Urinary bladder (tissue), 4 donors: Measurements from ENCODE around the gene TNS3. TPM values are rescaled to one million over a fixed set of nuclear protein-coding genes. Genes with fewer than 3 reads are reported as not detected.
"Not testable (repeated sequence)": the region's sequence is repeated elsewhere in the genome, so short reads cannot be mapped to it uniquely, and the experiment has no call there.

Source experiments
- DNase-seq: peaks from one replicate; pipeline ENCODE4 v3.0.0-alpha.2; 2015; ENCODE audit errors: extremely low spot score
- H3K27ac ChIP-seq: one replicate; pipeline ENCODE4 v1.5.1; 2013; ENCODE audit warnings: low read depth, mild to moderate bottlenecking, moderate library complexity
- H3K36me3 ChIP-seq: one replicate; pipeline ENCODE4 v1.6.1; 2013; ENCODE audit warnings: mild to moderate bottlenecking, moderate library complexity; ENCODE audit not compliant: insufficient read depth
- H3K4me1 ChIP-seq: one replicate; pipeline ENCODE4 v1.6.1; 2013; ENCODE audit warnings: mild to moderate bottlenecking, moderate library complexity; ENCODE audit not compliant: insufficient read depth
- H3K4me3 ChIP-seq: one replicate; pipeline ENCODE4 v1.5.1; 2013; ENCODE audit warnings: low read depth, low read length
- WGBS: extraction: QIAGEN DNeasy Blood & Tissue Kit; methylation state at CpG from one replicate; pipeline ENCODE4 v1.1.7; 2013; 5-methylcytosine and 5-hydroxymethylcytosine counted together
- polyA plus RNA-seq: library from polyadenylated mRNA; stranded (reverse); fragments of 200-250 nt; gene quantifications from one replicate; pipeline ENCODE4 v1.2.3, GENCODE V29; 2013
- total RNA-seq: library from RNA; depleted of rRNA; stranded (reverse); fragments of >200 nt; gene quantifications from one replicate; pipeline ENCODE4 v1.2.3, GENCODE V29; 2014
- donor health status: healthy with polysubstance abuse.
- donor health status: healthy.

The TNS3 gene
- total and polyA plus RNA-seq, 2 donors = 15.5 to 71.3 TPM

DNA sequence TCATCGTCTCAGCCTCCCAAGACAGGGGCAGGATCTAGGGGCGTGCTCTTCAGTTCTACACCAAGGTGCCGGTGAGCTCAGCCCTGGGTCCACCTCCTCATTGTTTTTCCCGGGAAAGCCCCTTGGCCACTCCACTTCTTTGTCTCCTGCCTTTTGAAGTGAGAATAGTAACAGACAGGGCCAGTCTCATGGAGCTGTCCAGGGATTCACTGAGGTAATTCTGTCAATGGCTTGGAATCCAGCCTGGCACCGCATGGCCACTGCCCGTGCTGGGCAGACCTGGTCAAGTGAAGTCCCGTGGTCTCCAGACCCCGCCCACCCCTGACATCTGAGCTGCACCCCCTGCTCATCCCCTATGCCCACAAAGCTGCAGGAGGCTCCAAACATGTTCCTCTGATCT, 138.9 kb downstream of the TNS3 start:
- WGBS = 80% methylated on average over 8 of the region's 8 CpGs
- H3K4me1 ChIP-seq = no peaks in the 10 kb centered on the region
- H3K27ac ChIP-seq = no peak overlapping the region
- no peak for DNase-seq
- no peak overlapping the region for H3K4me3 ChIP-seq
- no peaks in the 10 kb centered on the region for H3K36me3 ChIP-seq

DNA sequence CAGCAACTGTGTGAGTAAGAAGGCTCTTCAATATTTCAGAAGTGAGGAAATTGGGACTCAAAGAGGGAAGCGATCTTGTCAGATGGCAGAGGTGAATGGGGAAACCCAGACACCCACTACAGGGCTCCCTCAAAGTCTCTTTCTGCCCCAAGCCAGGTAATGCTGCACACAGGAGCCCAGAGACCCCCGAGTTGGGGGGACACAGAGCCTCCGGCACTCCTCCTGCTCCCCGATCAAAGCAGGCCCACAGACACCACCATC, 139.4 kb downstream of the TNS3 start:
- H3K27ac ChIP-seq = no peak overlapping the region
- no peak for DNase-seq
- WGBS = 93% methylated on average over 4 of the region's 4 CpGs

DNA sequence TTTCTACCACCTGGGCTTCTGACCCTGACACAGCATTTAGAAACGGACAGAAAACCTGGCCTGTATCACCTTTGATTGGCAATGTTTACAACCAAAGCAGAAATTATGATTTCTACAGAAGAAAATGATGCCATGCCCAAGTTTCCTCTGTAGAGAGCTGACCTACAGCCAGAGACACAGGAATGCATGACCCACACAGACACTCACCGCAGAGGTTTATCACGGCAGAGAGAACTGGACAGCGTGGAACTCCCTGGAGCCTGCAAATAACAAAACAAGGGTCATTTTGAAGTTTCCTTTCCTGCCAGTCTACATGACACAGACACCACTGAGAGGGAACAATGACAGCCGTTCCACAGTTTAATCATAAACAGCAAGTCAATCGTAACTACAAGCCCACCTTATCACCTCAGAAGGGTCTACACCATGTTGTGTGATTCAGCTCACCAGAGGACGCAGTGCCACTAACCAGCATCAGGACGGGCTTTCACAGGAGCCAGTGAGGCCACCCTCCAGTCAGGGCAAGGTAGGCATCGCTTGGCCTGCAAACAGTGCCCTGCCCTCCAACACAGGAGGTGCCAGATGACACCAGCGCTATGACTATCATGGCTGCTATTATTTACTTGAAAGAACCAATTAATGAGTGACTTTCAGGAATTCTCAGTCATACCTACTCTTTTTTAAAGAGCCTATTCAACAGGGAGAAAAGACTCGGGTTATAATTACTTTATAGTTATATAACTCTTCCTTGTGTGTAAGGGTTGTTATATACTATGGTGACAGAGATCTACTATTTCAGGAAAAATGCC, 139.9 kb downstream of the TNS3 start:
- no peak overlapping the region for H3K27ac ChIP-seq

More for the DNA sequence above, 139.4 kb downstream of the TNS3 start:
- Histone ChIP-seq H3K4me3 (no peak overlapping the region), H3K36me3 (no peaks in the 10 kb centered on the region), H3K4me1 (no peaks in the 10 kb centered on the region)

DNA sequence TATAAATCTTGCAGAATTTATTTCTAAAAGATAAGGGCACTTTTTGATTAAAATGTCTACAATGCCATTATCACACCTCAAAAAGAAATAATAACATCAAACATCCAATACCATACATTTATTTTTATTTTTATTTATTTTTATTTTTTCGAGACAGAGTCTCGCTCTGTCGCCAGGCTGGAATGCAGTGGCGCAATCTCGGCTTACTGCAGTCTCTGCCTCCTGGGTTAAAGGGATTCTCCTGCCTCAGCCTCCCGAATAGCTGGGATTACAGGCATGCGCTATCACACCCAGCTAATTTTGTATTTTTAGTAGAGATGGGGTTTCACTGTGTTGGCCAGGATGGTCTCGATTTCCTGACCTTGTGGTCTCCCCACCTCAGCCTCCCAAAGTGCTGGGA, 140.9 kb downstream of the TNS3 start:
- H3K4me1 ChIP-seq, H3K4me3 ChIP-seq, DNase-seq, H3K36me3 ChIP-seq, H3K27ac ChIP-seq: not testable (repeated sequence)
- WGBS = 91% methylated on average over 8 of the region's 8 CpGs

More for the DNA sequence above, 139.9 kb downstream of the TNS3 start:
- no peaks in the 10 kb centered on the region for H3K4me1 ChIP-seq
- DNase-seq = no peak
- no peak overlapping the region for H3K4me3 ChIP-seq
- WGBS = 84% methylated on average over 11 of the region's 11 CpGs
- no peaks in the 10 kb centered on the region for H3K36me3 ChIP-seq

DNA sequence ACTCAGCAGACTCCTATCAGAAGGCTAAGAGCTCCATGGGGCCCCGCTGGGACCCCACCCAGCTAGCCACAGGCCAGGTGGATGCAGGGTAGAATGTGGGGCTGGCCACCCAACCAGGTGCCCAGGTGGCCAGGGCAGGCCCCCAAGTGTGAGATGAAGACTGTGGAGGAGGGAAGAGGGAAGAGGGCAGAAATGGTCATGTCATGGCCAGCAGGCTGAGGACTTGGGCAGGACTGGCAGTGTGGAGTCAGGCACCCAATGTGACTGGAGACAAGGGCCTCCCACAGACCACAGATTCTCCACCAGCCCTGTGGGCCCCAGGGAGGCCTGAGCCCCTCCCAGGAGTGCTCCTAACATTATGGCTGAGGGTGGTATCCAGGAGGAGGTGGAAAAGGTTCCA, 141.6 kb downstream of the TNS3 start:
- H3K27ac ChIP-seq = no peak overlapping the region
- 90% methylated on average over 1 of the region's 1 CpG for WGBS
- H3K4me1 ChIP-seq = no peaks in the 10 kb centered on the region
- DNase-seq = no peak
- H3K36me3 ChIP-seq = no peaks in the 10 kb centered on the region
- H3K4me3 ChIP-seq = no peak overlapping the region

DNA sequence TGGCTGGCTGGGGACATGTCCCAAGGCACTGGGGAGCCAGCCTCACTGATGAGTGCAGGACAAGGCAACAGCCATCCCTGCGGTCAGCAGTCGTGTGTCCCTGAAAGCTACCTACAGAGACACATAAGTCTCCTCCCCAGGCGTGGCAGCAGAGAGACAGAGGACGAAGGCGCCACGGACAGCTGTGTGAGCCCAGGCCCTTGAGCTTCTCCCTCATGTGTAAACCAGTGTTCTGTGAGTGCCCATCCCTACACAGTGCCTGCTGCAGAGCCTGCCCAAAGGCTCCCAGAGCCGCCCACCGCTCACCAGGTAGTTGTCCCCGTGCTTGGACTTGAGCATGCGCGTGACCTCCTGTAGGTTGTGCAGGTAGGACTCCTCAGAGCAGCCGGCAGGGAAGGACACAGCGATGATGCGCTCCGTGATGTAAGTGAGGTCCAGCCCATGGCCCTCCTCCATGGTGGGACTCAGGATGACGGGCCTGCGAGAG, 142.7 kb downstream of the TNS3 start:
- no peak overlapping the region for H3K27ac ChIP-seq
- WGBS = 96% methylated on average over 17 of the region's 17 CpGs
- DNase-seq = no peak
- no peaks in the 10 kb centered on the region for H3K36me3 ChIP-seq
- H3K4me3 ChIP-seq = no peak overlapping the region
- H3K4me1 ChIP-seq = no peaks in the 10 kb centered on the region

DNA sequence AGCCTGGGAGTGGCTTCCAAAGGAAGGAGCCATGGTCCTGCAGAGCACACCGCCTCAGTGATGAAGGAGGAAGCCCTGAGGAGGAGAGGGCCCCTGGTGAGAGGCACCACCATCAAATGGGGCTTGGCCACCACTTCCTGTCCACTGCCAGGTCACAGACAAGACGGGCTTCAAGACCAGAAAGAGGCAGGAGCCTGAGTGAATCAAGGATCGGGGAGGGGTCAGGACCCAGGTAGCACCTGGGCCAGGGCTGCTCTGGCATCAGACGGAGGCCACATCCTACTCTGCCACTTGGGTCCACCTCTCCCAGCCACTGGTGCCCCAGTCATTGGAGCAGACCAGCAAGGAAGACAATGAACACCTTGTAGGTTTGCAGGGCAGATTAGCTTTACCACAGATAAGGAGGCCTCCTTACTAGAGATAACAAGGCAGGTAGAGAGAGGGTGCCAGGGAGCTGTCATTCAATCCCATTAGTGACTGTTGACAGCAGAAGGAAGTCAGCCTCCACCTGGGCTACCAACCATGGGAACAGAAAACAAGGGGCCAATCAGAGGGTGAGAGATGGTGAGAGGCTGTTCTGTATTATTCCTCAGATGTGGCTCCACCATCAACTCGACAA, 143.4 kb downstream of the TNS3 start:
- Histone ChIP-seq H3K4me1 (no peaks in the 10 kb centered on the region), H3K27ac (no peak overlapping the region), H3K36me3 (no peaks in the 10 kb centered on the region), H3K4me3 (no peak overlapping the region)
- no peak for DNase-seq
- 93% methylated on average over 5 of the region's 5 CpGs for WGBS

DNA sequence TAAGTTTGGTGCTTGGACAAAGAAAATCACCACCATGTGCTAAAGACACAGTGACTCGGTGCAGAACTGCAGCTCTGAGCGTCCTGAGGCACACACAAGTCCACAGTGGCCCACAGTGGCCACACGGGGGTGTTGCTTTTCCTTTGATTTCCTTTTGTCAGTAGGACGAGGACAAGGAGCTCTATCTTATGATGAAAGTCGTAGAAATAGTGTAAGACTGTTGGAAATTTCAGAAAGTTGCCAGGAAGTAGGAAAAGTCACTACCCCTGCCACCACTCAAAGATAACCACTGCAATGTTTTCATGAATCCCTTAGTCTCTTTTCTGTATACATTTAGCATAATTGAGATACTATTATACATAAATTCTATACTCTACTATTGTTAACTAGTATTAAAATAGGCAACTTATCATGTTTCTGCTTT, 146.0 kb downstream of the TNS3 start:
- Histone ChIP-seq H3K4me1 (no peaks in the 10 kb centered on the region), H3K4me3 (no peak overlapping the region), H3K27ac (no peak overlapping the region), H3K36me3 (no peaks in the 10 kb centered on the region)
- DNase-seq = no peak
- WGBS = 15% methylated on average over 5 of the region's 5 CpGs

DNA sequence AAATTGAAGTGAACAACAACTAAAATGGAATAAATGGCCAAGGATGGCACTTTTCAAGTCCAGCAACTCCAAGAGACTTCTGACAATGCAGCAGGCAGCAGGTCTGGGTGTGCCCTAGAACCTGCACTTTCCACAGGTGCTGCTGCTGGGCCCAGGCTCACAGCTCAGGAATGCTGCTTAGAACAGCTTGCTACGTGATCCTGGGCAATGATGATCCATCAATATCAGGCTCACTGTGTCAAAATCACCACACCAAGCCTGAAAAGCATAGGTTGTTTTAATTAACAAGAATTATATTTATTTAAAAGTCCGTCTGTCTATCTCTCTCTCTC, 148.4 kb downstream of the TNS3 start:
- DNase-seq = no peak
- 86% methylated on average over 2 of the region's 2 CpGs for WGBS
- Histone ChIP-seq H3K36me3 (no peaks in the 10 kb centered on the region), H3K4me1 (no peaks in the 10 kb centered on the region), H3K27ac (no peak overlapping the region), H3K4me3 (no peak overlapping the region)

DNA sequence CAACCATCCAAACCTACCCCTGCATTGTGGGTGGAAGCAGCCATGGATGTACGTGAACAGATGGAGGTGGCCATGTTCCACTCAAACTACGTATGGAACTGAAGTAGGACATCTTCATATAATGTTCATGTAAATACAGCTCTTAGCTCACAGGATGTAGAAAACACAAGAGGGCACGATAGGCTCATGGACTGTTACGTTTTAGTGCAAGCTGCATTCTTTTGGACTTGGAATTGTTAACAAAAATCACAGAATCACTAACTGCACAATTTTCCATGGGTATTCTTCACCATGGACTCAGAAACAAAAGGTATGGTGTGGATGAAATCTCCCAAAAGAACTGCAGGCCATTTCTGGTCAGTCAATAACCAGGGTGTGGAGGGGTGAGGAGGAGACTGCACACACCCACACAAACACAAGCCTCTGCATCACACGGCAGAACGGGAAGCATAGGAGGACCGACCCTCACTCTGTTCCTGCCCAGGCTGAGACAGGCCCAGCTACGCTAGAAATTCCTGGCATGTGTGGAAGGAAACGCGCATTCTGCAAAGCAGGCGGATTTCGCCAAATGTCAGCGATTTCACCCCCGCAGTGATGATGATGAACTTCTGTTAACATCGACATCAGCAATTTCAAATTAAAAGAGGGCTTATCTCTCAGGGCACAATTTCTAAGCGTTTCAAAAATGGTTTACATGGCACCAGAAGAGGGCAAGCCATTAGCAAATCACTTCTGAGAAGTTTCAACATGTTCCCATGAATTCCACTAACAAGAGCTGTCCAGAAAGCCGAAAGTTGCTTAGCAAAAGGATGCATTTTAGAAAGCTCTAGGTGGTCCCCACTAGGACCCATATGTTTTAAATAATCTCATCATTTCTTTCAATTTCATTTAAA, 149.0 kb downstream of the TNS3 start:
- no peak for DNase-seq
- H3K36me3 ChIP-seq = no peaks in the 10 kb centered on the region
- 76% methylated on average over 17 of the region's 17 CpGs for WGBS
- H3K4me1 ChIP-seq = no peaks in the 10 kb centered on the region
- H3K27ac ChIP-seq = no peak overlapping the region
- no peak overlapping the region for H3K4me3 ChIP-seq

DNA sequence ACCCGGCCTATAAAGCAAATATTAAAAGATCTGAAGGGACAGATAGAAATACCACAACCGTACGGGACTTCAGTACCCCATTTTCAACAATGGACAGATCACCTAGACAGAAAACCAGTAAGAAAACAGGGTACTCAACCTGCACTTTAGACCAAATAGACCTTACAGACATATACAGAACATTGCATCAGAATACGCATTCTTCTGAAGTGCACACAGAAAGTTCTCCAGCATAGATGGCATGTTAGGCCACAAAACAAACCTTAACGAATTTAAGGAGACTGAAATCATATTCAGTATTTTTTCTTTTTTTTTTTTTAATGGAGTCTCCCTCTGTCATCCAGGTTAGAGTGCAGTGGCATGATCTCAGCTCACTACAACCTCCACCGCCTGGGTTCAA, 151.5 kb downstream of the TNS3 start:
- H3K4me1 ChIP-seq = no peaks in the 10 kb centered on the region
- no peaks in the 10 kb centered on the region for H3K36me3 ChIP-seq
- DNase-seq = no peak
- WGBS = 95% methylated on average over 6 of the region's 6 CpGs
- H3K27ac ChIP-seq = no peak overlapping the region
- H3K4me3 ChIP-seq = no peak overlapping the region

DNA sequence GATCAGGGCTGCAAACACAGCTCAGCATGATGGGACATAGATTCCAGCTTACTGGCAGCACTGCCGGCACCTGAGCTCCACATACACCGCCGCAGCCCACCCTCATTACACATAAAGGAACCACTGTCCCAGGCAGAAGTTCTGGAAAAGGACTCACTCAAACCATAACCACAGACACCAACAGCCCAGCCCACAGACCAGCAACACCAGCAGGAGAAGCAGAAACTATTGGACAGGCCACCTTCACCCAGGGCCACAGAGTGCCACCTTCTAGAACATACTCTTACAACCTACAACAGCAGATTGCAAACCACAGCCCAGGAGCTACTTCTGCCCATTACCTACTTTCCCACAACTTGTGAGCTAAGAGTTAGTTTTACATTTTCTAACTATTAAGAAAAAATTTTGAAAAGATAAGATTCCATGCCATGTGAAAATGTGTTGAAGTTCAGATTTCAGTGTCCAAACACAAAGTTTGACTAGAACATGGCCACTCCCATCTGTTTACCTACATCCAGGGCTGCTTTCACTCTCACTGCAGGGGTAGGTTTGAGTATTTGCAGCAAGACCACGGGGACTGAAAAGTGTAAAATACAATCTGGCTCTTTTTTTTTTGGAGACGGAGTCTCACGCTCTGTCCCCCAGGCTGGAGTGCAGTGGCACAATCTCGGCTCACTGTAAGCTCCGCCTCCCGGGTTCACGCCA, 153.0 kb downstream of the TNS3 start:
- Histone ChIP-seq H3K4me3 (no peak overlapping the region), H3K36me3 (no peaks in the 10 kb centered on the region), H3K4me1 (no peaks in the 10 kb centered on the region), H3K27ac (no peak overlapping the region)
- WGBS = 94% methylated on average over 10 of the region's 10 CpGs
- no peak for DNase-seq

DNA sequence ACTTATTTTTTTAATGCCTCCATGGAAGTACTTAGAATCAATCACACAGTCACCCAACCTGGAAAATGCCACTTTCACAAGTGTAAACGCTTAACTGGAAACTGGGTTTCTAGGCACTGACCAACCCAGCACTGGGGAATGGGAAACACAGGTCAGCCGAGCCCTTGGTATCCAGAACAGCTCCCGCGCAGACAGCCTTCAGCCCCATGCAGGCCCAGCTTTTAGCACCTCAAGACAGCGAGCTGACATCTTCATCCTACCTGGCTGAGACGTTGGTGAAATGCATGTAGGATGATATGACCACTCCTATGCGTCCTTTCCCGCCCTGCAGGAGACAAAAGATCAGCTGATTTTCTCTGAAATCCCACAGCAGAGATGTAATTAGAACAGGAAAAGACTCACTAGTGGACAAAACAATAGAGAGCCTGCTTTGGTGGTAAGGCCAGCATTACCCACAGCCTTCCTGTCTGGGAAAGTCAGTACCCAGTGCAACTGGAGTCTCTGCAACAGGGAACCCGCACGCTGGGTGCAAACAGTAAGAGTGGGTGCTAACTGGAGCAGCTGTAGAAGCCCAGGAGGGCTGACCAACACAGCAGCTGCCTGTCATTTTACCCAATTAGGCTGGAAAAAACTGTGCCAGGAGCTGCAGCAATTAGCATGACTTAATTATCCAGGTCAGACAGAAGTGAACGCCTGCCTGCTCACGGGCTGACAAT, 153.7 kb downstream of the TNS3 start:
- WGBS = 84% methylated on average over 12 of the region's 12 CpGs
- no peak overlapping the region for H3K4me3 ChIP-seq
- H3K27ac ChIP-seq = no peak overlapping the region
- H3K36me3 ChIP-seq = no peaks in the 10 kb centered on the region
- no peak for DNase-seq
- H3K4me1 ChIP-seq = no peaks in the 10 kb centered on the region
